ENCODE measurements around the gene KLF16.

Gene KLF16

DNA sequence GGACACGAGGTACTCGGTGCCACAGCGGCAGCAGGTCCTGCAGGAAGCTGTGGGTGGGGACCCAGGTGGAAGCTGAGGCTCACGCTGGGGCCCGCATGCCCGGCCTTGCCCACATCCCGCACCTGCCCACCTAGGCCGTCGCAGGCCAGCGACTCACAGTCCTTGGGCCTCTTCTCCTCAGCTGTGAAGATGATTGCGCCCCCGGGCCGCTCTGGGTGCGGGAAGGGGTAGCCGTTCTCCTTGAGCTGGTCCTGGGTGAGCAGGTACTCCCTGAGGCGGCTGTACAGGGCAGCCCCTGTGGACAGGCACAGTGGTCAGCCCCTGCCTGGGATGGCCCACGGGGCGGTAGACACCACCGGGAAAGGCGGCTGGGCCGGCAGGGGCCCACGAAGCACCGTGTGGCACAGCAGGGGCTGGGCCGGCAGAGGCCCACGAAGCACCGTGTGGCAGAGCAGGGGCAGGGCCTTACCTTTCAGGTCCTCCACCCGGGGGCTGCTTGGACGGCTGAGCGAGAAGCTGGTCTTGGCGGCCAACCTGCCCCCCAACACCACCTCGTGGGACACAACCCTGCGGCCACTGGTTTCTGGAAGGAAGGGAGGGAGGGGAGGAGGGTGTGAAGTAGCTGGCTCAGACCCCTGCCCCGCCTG lies 44.7 kb downstream of the KLF16 start:
- no peak for DNase-seq

DNA sequence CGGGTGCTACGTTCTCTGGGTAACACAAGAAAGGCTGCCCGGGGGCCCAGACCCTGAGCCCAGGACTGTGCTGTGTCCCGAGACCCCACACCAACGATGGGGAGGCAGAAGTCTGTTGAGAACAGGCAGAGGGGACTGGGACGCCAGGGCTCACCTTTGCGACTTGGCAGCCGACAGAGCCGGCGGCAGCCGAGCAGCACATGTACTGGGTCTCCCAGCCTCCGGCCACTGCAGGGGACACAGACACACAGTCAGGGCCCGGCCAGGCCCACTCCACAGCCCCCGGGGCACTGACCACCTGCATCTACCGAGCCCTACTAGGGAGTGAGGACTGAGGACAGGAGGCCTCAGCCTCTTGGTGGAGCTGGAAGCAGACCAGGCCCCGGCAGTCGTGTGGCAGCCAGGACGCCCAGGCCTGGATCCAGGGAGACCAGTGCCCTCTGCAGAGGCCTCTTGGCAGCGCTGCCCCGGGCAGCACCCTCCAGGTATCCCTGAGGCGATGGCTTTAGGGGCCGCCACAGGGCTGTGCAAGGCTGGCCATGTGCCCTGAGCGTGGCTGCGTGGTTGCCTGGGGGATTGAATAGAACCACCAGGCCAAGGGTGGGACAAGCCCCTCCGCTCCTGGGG lies 45.7 kb downstream of the KLF16 start:
- no peak for DNase-seq

DNA sequence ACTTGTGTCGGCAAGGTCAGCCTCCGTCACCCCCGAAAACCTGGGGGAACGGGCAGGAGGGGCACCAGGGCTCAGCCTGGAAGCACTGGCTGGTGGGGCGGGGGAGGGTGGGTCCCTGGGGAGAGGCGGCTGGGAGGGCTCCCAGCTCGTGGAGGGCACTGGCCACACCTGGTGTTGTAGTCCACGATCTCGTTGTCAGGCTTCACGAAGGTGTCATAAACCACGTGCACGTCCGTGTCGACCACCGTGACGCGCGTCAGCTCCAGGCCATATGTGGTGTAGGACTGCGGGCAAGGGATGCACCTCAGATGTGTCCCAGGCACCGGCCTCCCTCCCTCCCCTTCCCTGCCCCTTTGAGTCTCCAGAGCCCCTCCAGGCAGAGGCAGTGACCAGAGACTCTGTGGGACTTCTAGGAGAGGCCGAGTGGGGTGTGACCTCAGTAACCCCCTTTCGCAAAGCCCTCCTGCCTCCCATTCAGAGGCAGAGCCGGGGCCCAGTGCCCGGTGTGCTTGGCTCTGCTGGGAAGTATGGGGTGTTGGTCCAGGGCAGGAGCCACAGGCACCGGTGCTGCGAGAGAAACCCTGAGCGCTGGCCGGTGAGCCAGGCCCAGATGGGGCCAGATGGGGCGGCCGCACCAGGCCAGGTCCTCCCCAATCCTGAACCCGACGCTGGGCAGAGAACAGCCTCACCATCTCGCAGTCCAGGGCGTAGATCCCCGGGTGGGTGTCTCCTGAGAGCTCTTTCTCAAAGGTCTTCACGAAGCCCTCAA lies 46.7 kb downstream of the KLF16 start:
- no peak for DNase-seq

DNA sequence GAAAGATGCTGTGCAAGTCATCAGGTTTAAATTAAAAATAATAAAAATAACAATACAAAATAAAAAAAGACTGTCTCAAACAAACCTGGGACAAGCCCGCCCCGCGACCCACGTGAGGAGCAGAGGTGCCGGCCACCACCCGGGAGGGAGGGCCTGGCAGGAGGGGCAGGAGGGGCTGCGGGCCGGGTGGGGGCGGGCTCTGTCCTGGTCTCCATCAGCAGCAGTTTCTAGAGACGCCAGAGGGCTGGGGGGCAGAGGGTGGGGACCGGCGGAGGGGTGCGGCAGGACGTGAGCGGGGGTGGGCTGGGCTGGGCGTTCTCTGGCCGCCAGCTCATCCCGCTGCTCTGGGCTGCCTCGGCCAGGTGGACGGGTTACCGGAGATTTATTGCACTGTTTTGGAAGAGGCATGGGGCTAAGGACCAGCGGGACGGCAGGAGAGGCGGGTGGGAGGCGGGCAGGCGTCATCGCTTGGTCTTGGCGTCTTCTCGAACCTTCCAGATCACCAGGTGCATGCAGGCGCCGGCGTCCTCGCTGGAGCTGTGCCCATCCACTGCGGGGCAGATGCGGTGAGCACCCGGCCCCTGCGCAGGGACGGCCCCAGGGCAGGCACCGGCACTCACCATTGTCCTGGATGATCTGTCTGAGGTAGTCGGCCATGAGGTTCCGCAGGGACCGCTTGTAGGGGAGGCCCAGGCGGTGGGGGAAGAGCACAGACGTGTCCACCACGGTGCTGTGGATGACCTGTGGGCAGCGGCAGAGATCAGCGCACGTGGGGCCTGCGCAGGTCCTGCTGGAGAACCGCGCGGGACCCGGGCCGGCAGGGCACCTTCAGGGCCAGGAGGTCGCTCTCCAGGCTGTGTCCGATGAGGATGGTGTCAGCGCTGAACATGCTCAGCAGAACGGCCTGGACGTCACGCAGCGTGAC lies 47.5 kb downstream of the KLF16 start:
- DNase-seq, result no peak

DNA sequence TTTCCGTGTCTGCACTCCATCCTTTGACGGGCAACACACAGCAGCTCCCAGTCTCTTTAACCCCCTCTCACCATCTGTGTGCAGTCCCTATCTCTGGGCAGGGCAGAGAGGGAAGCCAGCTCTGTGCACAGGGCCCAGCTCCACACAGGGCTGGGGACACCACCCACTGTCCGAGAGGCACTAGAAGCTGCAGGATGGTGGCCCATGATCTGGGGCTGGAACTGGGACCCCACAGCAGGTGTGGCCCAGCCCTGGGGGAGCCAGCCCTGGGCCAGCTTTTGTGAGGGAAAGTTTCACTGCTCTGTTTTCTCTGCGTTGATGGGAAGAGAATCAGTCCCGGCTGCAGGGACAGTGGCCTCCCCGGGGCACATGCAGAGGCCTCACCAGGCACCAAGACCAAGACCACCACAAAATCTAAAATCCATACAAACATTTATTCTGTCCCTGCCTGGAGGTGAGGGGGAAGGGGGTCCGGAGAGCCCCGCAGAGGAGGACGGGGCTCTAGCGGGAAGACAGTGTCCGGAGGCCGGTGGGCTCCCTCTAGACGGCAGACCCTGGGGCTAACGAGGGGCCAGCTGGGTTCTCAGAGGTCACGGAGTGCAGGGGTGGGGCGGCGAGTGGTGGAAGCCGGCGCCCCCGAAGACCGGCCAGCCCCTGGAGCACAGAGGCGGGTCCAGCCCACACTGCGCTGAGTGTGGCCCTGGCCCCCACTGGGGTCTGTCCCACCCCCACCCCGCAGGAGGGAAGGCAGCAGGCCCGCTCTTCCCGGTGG lies 48.4 kb downstream of the KLF16 start:
- no peak for DNase-seq

DNA sequence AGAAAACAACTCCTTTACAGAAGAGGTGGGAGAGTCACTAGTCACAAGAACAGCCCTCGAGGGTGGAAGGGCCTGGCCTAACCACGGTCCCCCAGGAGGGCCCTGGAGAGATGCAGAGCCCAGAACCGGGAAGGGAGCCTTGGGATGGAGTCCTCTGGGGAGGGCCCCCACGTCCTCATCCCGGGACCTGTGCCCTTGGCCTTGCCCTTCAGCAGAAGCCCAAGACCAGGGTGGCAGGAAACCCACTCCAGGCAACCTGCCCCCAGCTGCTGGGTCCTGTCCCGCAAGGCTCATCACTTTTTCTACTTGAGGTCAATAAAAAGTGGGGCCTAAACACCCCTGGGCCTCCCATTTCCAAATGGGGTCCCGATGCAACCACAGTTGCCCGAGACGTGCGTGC lies 49.0 kb downstream of the KLF16 start:
- no peak for DNase-seq

DNA sequence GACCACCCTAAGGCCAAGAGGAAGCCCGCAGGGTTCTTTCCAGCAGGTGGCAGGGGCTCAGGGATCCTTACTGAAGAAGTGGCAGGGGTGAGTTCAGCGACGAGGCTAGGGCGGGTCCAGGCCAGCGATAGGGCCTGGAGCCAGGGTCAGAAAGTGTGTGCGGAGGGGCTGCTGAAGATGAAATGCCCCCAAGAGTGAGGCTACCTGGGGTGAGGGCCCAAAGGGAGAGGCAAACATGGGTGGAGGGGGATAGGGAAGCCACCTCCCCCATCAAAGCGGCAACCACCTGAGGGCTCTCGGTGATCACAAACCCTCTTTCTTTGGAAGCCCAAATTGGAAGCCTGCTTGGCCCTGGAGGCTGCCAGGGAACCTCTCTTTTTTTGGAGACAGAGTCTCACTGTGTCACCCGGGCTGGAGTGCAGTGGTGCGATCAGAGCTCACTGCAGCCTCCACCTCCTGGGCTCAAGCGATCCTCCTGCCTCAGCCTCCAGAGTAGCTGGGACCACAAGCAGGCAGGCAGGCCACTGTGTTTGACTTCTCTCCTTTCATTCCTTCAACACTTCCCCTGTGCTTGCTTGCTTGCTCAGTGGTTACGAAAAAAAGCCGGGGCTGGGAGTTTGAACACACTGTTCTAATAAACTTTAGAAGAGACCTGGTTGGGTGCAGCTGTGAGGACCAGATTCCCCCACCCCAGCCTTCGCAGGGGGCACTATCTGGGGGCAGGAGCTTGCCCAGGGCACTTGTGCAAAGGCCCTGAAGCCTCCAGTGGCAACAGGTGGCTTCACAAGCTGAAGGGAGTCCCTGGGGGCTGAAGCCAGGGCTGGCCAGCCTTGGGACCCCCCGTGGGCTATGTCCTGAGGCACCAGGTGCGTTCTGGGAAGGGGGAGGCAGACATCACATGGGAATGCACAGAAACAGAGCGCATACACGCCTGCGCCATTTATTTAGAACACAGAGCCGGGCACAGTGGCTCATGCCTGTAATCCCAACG lies 49.9 kb downstream of the KLF16 start:
- no peak for DNase-seq

DNA sequence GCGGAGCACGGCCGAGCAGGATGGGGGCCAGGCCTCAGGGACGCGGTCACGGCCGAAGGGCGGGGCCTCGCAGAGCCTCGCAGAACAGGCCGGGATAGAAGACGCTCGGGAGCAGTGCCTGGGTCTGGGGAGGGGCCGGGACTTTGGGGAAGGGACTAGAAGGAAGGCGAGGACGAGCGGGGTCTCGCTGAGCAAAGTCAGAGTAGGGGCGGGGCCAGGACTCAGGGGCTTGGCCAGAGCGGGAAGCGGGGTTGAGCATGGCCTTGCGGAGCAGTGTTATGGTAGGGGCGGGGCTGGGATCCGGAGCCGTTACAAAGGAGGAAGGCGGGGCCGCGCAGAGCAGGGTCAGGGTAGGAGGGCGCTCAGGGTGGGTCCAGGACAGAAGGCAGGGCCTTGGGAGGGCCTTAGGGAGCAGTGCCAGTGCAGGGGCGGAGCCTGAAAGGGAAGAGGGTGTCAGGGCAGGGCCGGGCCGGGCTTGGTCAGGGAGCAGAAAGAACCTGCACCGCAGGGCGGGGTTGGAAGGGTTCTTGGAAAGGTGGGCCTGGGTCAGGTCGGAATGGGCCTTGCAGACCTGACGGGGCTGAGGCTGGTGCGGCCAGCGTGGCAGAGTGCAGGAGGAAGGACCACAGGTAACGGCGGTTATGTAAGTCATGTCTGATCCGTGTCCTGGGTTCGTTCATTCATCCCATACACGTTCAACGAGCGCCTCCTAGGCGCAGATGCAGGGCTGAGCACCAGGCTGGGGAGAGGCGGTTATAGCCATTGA lies 50.8 kb downstream of the KLF16 start:
- DNase-seq, result peak; percentile 93

DNA sequence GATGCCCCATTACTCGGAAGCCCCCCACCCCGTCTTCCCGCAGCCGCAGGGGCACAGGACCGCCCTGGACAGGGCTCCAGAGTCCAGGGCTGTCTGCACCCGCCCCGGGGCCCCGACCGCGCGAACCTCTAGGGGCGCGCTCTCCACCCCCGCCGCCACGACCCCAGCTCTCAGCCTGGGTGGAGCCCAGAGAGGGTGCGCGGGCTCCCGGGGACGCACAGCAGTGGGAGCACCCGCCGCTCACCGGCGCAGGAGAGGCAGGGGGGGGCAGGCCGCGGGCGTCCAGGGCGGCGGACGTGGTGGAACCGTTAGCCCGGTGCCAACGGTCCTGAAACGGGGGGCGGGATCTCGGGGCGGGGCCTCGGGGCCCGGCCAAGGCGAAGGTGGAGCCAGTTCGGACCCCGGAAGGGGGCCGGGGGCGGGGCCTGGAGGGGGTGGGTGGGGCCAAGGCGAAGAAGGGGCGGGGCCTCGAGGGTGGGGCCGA lies 51.4 kb downstream of the KLF16 start, which contains the start of gene ATP8B3:
Gene ATP8B3, minus strand, starts transcription at position 335 of the 484 bp plus-strand sequence. CDS start 540 bp downstream, outside the sequence.
- no peak for DNase-seq

DNA sequence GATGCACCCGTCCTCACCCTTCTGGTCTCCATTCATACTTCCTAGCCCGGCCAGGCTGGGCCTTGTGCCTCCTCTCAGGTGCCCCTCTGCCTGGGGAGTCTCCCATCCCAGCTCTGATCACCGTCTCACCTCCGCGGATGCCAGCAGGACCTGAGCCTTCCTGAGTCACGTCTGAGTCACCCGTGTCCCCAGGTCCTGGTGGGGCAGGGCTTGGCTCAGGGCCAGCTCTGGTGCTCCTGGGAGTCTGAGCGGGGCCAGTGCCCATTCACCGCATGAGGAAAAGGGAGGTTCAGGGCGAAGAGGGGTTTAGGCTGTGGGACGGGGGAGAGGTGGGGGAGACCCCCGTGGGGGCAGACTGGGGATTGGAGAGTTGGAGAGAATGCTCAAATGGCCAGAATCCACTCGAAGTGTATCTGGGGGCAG lies 51.9 kb downstream of the KLF16 start:
- DNase-seq, result peak; percentile 73

DNA sequence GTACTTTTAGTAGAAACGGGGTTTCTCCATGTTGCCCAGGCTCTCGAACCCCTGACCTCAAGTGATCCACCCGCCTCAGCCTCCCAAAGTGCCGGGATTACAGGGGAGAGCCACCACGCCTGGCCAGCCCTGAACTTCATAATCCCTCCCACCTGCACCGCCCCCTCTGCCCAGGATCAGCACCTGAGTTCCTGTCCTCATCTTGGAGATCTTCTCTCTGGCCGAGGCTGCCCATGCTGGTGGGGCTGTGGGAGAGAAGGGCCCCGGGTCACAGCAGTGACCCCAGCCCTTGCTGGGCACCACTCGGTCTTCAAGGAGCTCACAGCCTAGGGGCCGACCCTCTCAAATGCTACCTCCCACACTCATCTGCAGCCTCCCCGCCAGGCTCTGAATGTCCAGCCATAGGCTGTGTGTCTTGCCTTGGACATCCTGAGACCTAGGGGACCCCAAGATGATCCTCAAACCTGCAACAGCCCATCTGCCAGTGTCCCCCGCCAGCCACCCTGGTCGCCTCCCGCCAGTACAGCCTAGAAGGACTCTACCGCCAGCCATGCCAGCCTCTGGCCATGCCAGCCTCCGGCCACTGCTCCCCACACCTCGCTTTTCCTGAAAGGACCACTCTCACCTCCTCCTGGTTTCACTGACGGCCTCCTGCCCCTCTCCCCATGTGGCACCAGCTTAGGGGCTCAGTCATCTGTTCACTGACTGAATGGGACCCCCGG lies 52.8 kb downstream of the KLF16 start:
- no peak for DNase-seq

DNA sequence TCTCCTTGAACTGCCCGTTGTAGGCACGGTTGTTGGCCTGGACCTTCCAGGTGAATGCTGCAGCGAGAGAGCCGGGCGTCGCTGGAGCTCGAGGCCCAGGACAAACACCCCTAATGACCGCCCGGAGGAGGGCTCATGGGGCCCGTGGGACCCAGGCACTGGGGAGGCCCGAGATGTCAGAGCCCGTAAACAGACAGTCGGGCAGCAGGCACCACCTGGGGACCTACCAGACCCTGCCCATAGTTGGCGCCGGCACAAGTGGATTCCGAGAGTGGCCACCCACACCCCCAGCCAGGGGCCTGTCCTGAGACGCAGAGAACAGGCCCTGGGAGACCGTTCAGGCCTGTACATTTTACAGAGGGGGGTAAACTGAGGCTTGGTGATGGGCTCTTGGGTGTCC lies 53.7 kb downstream of the KLF16 start:
- no peak for DNase-seq

DNA sequence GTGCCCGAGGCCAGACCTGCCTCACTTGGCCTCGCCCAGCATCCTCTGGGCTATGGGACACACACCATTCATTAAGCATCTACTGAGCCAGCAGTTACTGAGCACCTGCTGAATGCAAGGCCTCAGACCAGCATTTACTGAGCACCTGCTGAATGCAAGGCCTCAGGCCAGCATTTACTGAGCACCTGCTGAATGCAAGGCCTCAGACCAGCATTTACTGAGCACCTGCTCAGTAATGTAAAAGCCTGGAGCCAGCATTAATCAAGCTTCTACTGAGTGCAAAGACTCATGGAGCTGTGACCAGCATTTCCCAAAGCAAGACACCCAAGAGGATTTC lies 55.0 kb downstream of the KLF16 start:
- no peak for DNase-seq

DNA sequence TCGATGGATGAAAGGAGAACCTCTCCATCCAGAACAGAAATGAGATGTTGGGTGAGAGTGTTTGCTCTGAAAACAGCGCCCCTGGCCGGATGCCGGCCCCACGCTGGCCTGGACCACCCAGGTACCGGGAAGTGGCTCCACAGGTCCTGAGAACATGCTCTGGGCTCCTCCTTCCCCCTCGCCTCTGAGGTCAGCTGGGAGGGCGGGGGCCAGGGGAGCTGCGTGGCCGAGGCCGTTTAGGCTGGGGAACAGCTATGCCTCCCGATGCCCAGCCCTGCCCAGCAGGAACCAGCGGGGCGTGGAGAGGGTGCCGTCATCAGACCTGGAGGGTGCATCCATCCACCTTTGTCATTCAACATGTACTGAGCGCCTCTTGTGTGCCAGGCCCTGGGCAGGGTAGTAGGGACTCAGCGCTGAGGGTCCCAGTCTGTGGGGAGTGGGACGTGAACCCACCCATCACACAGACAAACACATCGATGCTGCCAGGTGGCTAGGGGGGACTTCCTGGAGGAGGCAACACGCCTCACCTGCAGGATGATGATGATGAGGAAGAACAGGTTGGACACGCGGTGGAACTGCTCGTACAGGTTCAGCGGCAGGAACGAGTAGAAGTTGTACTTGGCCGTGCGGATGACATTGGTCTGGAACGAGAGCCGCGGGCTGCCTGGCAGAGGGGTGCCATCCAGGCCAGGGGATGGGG lies 55.5 kb downstream of the KLF16 start:
- no peak for DNase-seq

DNA sequence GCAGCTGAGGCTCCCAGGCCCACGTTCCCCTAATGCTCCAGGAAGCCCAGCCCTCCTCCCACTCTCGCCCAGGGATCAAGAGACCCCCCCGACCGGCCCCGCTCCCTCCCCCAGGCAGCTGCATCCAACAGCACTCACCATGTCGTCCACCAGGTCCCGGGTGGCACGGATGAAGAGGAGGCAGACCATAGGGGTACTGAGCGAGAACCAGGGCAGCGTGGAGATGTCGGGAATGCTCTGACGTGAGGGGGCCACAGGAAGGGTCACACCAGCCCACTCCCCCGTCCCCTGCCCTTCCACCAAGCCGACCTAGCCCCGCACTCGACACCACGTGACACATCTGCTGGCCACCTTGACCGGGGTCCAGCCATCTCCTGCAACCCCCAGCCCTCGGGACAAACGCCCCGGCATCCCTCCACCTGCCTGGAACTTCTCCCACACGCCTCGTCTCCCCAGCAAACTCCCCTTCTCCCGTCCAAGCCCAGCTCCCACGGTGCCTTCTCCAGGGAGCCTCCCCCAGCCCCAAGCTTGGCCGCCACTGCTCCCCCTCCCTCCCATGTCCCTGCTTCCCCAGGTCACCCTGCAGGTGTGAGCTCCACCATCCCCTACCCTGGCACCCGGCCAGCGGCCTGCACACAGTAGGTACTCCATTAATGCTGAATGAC lies 56.2 kb downstream of the KLF16 start:
- DNase-seq, result no peak

DNA sequence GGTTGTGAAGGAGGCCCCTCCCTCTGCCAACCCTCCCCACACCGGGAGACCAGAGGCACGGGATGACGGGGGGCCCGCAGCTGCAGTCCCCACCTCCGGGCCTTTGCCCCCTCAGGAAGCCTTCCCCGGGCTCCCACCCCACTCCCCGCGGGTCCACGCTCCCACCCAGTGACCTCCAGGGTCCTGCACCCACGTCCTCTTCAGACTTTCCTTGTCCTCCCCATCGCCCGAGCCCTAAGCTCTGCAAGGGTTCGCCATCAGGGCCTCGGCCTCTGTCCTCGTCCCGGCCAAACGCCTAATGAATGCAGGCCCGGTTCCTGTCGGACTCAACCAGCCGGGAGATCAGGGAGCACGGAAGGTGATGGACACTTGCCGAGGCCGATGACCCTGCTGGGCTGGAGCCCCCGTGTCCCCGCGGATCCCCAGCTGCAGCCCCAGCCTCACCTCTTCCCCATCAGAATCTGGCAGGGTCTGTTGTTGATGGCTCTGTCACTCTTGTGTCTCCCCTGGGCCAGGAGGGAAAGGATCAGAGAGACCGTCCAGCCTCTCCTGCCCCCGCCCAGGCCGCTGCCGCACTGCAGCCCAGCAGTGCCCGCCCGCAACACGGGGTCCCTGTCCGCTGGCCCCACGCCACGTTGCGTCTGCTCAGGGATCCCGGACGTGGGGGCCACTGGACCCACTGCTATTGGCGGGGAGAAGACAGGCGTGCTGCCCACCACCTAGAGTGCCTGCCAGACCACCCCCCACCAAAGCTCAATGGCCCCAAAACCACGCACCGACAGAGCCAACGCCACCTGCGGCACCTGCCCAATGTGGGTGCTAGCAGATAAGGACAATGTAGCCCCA lies 57.0 kb downstream of the KLF16 start:
- no peak for DNase-seq
